Calu3 (cell line): ENCODE results near the gene CSMD2. TPM values are rescaled to one million over a fixed set of nuclear protein-coding genes. Genes with fewer than 3 reads are reported as not detected.

Source experiments
- BruUV-seq: library from RNA; stranded (reverse); fragments of 400-500 nt; replicated peaks from 2 replicates; lab custom pipeline; 2021; lab: Mats Ljungman, UMichigan
- CTCF ChIA-PET: fragments of 300-600 bp; sonication (Branson Sonifier 250); formaldehyde crosslinking; loops from one replicate; lab custom pipeline; 2022; ENCODE audit warnings: antibody characterized with exemption; lab: Charles Lee
- DNase-seq: peaks from one replicate; pipeline ENCODE4 v3.0.0; 2022
- H3K27ac Mint-ChIP-seq: one replicate; pipeline ENCODE4 v1.8.0; 2022; ENCODE audit warnings: mixed read lengths; ENCODE audit not compliant: unreplicated experiment
- H3K27me3 Mint-ChIP-seq: one replicate; pipeline ENCODE4 v1.8.0; 2022; ENCODE audit warnings: mixed read lengths; ENCODE audit not compliant: unreplicated experiment
- H3K36me3 Mint-ChIP-seq: one replicate; pipeline ENCODE4 v1.8.0; 2022; ENCODE audit warnings: mild to moderate bottlenecking, moderate library complexity, mixed read lengths; ENCODE audit not compliant: insufficient read depth, unreplicated experiment
- H3K4me1 Mint-ChIP-seq: one replicate; pipeline ENCODE4 v1.8.0; 2022; ENCODE audit warnings: mild to moderate bottlenecking, low read depth, mixed read lengths; ENCODE audit not compliant: unreplicated experiment
- H3K4me3 Mint-ChIP-seq: one replicate; pipeline ENCODE4 v1.8.0; 2022; ENCODE audit warnings: mild to moderate bottlenecking, low read depth, moderate library complexity, mixed read lengths; ENCODE audit not compliant: unreplicated experiment
- H3K9me3 Mint-ChIP-seq: one replicate; pipeline ENCODE4 v1.8.0; 2022; ENCODE audit warnings: low read depth, mixed read lengths; ENCODE audit not compliant: unreplicated experiment
- intact Hi-C: fragments of 100-400 bp; cut with micrococcal nuclease; formaldehyde crosslinking; loops from one replicate; pipeline ENCODE4 v1.10.0; 2022; ENCODE audit not compliant: unreplicated experiment
- total RNA-seq: library from RNA; stranded (reverse); gene quantifications from 2 replicates; pipeline ENCODE4 v1.2.3, GENCODE V29; 2022
- TF ChIP-seq, protein P1 (sequence below): fragments of 200-600 bp; IDR thresholded peaks from one replicate; pipeline ENCODE4 v1.8.0; 2022; ENCODE audit warnings: antibody characterized with exemption; ENCODE audit not compliant: unreplicated experiment

The CSMD2 gene
- total RNA-seq, 1 experiment from 2014 or later: not detected

DNA sequence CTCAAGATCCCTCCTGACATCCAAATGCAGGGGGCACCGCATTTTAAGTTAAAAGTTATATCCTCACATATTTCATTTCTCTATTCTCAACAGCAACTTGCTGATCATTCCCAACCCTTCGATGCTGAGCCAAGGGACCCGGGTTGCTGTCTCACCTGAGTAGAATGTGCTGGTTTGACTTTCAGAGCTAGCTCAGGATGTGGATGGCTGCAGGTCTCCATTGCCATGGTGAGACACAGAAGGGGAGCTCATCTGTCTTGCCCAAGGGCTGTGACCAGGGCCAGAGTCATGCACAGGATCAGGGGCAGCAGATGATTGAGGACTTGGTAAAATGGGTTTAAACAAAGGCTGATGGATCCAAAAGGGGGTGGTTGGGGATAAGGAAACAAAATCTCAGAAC lies 189.1 kb downstream of the CSMD2 start:
- H3K4me1 Mint-ChIP-seq: no peaks in the 10 kb centered on the region
- H3K27me3 Mint-ChIP-seq: peaks cover 21% of the 10 kb centered on the region
- no peak overlapping the region for H3K4me3 Mint-ChIP-seq
- TF ChIP-seq, protein P1, sequence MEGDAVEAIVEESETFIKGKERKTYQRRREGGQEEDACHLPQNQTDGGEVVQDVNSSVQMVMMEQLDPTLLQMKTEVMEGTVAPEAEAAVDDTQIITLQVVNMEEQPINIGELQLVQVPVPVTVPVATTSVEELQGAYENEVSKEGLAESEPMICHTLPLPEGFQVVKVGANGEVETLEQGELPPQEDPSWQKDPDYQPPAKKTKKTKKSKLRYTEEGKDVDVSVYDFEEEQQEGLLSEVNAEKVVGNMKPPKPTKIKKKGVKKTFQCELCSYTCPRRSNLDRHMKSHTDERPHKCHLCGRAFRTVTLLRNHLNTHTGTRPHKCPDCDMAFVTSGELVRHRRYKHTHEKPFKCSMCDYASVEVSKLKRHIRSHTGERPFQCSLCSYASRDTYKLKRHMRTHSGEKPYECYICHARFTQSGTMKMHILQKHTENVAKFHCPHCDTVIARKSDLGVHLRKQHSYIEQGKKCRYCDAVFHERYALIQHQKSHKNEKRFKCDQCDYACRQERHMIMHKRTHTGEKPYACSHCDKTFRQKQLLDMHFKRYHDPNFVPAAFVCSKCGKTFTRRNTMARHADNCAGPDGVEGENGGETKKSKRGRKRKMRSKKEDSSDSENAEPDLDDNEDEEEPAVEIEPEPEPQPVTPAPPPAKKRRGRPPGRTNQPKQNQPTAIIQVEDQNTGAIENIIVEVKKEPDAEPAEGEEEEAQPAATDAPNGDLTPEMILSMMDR: no peak
- no peaks in the 10 kb centered on the region for H3K36me3 Mint-ChIP-seq
- CTCF ChIA-PET: interaction anchor here (0.6 to 0.7 kb wide), 3 partner anchors 881 to 1137 kb away, joined by 3 read pairs; partner anchors contain the start of gene TMEM35B
- peaks cover 2% of the 10 kb centered on the region for H3K9me3 Mint-ChIP-seq
- no TSS peak for BruUV-seq
- DNase-seq: no peak
- no peak overlapping the region for H3K27ac Mint-ChIP-seq
- intact Hi-C loops: no loop called here

DNA sequence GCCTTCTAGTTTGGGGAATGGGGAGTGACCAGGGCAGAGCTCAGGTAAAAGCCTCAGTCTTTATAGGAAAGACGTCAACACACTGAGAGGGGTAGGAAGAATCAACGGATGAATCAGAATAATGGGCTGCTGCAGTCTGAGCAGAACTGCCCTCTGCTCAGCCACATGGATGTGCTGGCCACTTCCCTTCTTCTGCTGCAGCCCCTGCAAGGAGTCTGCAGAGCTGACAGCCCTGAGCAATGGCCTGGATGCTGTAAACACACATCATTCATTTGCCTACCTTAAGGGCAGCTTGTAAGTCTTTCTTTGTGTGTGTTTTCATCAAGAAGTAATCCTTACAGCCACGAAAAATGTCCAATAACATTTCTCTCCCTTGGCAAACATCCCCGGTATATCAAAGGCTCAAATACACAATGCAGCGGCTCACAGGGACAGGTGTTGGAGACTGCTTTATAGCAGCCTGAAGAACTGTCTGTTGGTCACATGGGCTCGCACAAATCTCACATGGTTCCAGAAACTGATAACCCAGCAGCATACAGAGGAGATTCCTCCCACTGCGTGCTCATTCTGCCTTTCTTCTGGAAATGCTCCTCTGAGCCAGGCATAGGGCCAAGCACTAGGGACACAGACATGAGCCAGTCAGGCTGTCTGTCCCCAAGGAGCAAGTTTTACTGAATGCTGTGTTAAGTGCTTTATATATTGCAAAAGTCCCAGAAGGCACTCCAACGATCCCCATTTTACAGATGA lies 191.1 kb downstream of the CSMD2 start:
- no peak overlapping the region for H3K4me3 Mint-ChIP-seq
- peaks cover 2% of the 10 kb centered on the region for H3K9me3 Mint-ChIP-seq
- BruUV-seq: no TSS peak
- H3K27ac Mint-ChIP-seq: no peak overlapping the region
- TF ChIP-seq, protein P1: no peak
- no peaks in the 10 kb centered on the region for H3K4me1 Mint-ChIP-seq
- DNase-seq: no peak
- intact Hi-C loops: no loop called here
- peaks cover 19% of the 10 kb centered on the region for H3K27me3 Mint-ChIP-seq
- CTCF ChIA-PET: interaction anchor here (0.6 kb wide), 1 partner anchor 1094 kb away, joined by 3 read pairs; no protein-coding TSS in a partner anchor
- H3K36me3 Mint-ChIP-seq: no peaks in the 10 kb centered on the region

DNA sequence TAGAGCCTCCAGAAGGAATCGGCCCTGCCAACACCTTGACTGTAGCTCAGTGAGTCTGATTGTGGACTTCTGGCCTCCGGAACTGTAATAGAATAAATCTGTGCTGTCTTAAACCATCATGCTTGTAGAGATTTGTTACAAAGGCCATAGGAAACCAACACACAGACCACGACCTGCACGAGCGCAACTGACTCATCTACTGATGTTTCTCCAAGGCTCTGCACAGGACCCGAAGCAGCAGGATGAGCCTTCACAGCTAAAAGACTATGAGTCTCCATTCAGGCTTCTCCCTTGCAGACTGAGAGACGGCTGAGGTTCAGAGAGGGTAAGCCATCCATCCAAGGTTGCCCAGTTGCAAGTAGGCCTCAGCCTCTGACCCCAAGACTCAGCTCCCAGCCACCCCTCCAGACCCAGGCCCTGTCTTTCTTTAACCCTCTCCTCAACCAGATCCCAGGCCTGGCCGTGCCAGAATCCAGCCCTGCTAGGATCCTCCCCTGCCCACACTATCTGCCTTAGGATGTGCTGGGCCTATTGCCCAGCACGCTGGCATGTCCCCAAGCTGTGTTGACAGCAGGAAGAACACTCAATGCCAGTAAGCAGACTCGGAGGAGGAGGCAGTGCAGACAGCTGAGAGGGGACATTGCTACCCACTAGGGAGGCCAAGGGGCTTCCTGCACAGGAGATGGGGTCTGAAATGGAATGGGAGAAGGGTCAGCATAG lies 192.2 kb downstream of the CSMD2 start:
- CTCF ChIA-PET: no interaction called here
- peaks cover 2% of the 10 kb centered on the region for H3K9me3 Mint-ChIP-seq
- H3K36me3 Mint-ChIP-seq: no peaks in the 10 kb centered on the region
- intact Hi-C loops: no loop called here
- no peaks in the 10 kb centered on the region for H3K4me1 Mint-ChIP-seq
- no peak overlapping the region for H3K27ac Mint-ChIP-seq
- H3K27me3 Mint-ChIP-seq: peaks cover 17% of the 10 kb centered on the region
- no peak for DNase-seq
- H3K4me3 Mint-ChIP-seq: no peak overlapping the region
- TF ChIP-seq, protein P1: no peak
- no TSS peak for BruUV-seq

DNA sequence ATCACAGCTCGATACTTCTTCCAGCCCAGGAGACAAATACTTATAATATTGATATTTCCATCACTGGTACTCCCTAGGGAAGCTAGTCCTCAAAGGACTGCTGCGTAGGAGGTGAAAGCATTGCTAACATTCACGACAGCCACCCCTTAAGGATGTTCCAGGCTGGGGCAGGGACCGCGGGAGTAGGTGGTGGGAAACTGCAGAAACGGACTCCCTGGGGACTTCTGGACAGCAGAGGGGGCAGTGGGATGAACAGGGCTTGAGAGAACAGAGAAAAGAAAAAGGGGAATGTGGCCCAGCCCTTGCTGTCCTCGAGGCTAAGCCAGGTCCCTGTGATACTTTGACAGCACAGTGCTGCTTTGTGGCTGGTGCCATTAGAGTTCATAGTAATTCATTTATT lies 193.1 kb downstream of the CSMD2 start:
- Mint-ChIP-seq H3K27me3 (peaks cover 7% of the 10 kb centered on the region), H3K4me1 (no peaks in the 10 kb centered on the region), H3K27ac (no peak overlapping the region), H3K9me3 (peaks cover 2% of the 10 kb centered on the region), H3K36me3 (no peaks in the 10 kb centered on the region), H3K4me3 (no peak overlapping the region)
- BruUV-seq: no TSS peak
- CTCF ChIA-PET: no interaction called here
- TF ChIP-seq, protein P1: no peak
- intact Hi-C loops: no loop called here
- DNase-seq: no peak
